Measurements from ENCODE around the gene MORN3.
"Not testable (repeated sequence)": the region's sequence is repeated elsewhere in the genome, so short reads cannot be mapped to it uniquely, and the experiment has no call there.

The MORN3 gene

GRCh38 chr12:121708313-121709063 is 39.0 kb upstream of the MORN3 start:
- no peak for DNase-seq (ENCODE audit: low read depth in 1 of 2, low spot score in 1 of 2)
- no peak for TF ChIP-seq JUND (IDR thresholded peaks at IDR 0.05; ENCODE audit: low read depth)
- in situ Hi-C loops (cut with HindIII; ENCODE audit: low pct_unique_long_range_greater_than_20kb, low sequenced_read_pairs), result no loop called here

- in situ Hi-C loops (cut with HindIII; ENCODE audit: low pct_unique_long_range_greater_than_20kb, low sequenced_read_pairs), result no loop called here
- no peak for DNase-seq (ENCODE audit: low read depth in 1 of 2, low spot score in 1 of 2)
- no peak for TF ChIP-seq JUND (IDR thresholded peaks at IDR 0.05; ENCODE audit: low read depth)
Observed at GRCh38 chr12:121705514-121705913, 36.1 kb upstream of the MORN3 start.

GRCh38 chr12:121702944-121703343 is 33.5 kb upstream of the MORN3 start:
- TF ChIP-seq JUND (IDR thresholded peaks at IDR 0.05; ENCODE audit: low read depth), result no peak
- in situ Hi-C loops (cut with HindIII; ENCODE audit: low pct_unique_long_range_greater_than_20kb, low sequenced_read_pairs), result no loop called here
- no peak for DNase-seq (ENCODE audit: low read depth in 1 of 2, low spot score in 1 of 2)

- TF ChIP-seq JUND (IDR thresholded peaks at IDR 0.05; ENCODE audit: low read depth), result no peak
- DNase-seq (ENCODE audit: low read depth in 1 of 2, low spot score in 1 of 2), result peak in 1 of 2 experiments; percentile 16
- in situ Hi-C loops (cut with HindIII; ENCODE audit: low pct_unique_long_range_greater_than_20kb, low sequenced_read_pairs), result no loop called here
Observed at GRCh38 chr12:121701667-121702277, 32.3 kb upstream of the MORN3 start.

GRCh38 chr12:121697861-121698260 is 28.4 kb upstream of the MORN3 start:
- in situ Hi-C loops (cut with HindIII; ENCODE audit: low pct_unique_long_range_greater_than_20kb, low sequenced_read_pairs), result not testable (repeated sequence)

GRCh38 chr12:121697093-121697698 is 27.7 kb upstream of the MORN3 start:
- TF ChIP-seq JUND (IDR thresholded peaks at IDR 0.05; ENCODE audit: low read depth), result no peak
- in situ Hi-C loops (cut with HindIII; ENCODE audit: low pct_unique_long_range_greater_than_20kb, low sequenced_read_pairs), result no loop called here
- DNase-seq (ENCODE audit: low read depth in 1 of 2, low spot score in 1 of 2), result peak in 1 of 2 experiments; percentile 79

More at GRCh38 chr12:121697861-121698260, 28.4 kb upstream of the MORN3 start:
- not testable (repeated sequence) for DNase-seq (ENCODE audit: low read depth in 1 of 2, low spot score in 1 of 2)

- in situ Hi-C loops (cut with HindIII; ENCODE audit: low pct_unique_long_range_greater_than_20kb, low sequenced_read_pairs), result no loop called here
- TF ChIP-seq JUND (IDR thresholded peaks at IDR 0.05; ENCODE audit: low read depth), result no peak
- no peak for DNase-seq (ENCODE audit: low read depth in 1 of 2, low spot score in 1 of 2)
Observed at GRCh38 chr12:121693155-121693687, 23.8 kb upstream of the MORN3 start.

- in situ Hi-C loops (cut with HindIII; ENCODE audit: low pct_unique_long_range_greater_than_20kb, low sequenced_read_pairs); DNase-seq (ENCODE audit: low read depth in 1 of 2, low spot score in 1 of 2): not testable (repeated sequence)
Observed at GRCh38 chr12:121692744-121693143, 23.3 kb upstream of the MORN3 start.

- no peak for DNase-seq (ENCODE audit: low read depth in 1 of 2, low spot score in 1 of 2)
- TF ChIP-seq JUND (IDR thresholded peaks at IDR 0.05; ENCODE audit: low read depth), result no peak
- in situ Hi-C loops (cut with HindIII; ENCODE audit: low pct_unique_long_range_greater_than_20kb, low sequenced_read_pairs), result no loop called here
Observed at GRCh38 chr12:121689430-121689829, 20.0 kb upstream of the MORN3 start.

GRCh38 chr12:121688966-121689365 is 19.5 kb upstream of the MORN3 start:
- no peak for DNase-seq (ENCODE audit: low read depth in 1 of 2, low spot score in 1 of 2)
- in situ Hi-C loops (cut with HindIII; ENCODE audit: low pct_unique_long_range_greater_than_20kb, low sequenced_read_pairs), result no loop called here
- TF ChIP-seq JUND (IDR thresholded peaks at IDR 0.05; ENCODE audit: low read depth), result no peak

GRCh38 chr12:121679661-121680197 is 10.3 kb upstream of the MORN3 start:
- DNase-seq (ENCODE audit: low read depth in 1 of 2, low spot score in 1 of 2); in situ Hi-C loops (cut with HindIII; ENCODE audit: low pct_unique_long_range_greater_than_20kb, low sequenced_read_pairs): not testable (repeated sequence)

GRCh38 chr12:121678716-121679300 is 9.4 kb upstream of the MORN3 start:
- no peak for DNase-seq (ENCODE audit: low read depth in 1 of 2, low spot score in 1 of 2)
- TF ChIP-seq JUND (IDR thresholded peaks at IDR 0.05; ENCODE audit: low read depth), result no peak
- in situ Hi-C loops (cut with HindIII; ENCODE audit: low pct_unique_long_range_greater_than_20kb, low sequenced_read_pairs), result no loop called here

All from T47D (cell line).